IMR-90 (cell line): ENCODE results near the gene CUX1. TPM values are rescaled to one million over a fixed set of nuclear protein-coding genes. Genes with fewer than 3 reads are reported as not detected.

Experiments
- ATAC-seq: fragments of 200-7000 bp; cut with Tn5 transposase; 2 replicates; pipeline ENCODE4 v1.9.1; 2020; ENCODE audit warnings: low read depth, mild to moderate bottlenecking, moderate library complexity
- BruUV-seq: library from RNA; stranded (reverse); fragments of 400-500 nt; replicated peaks from 2 replicates; lab custom pipeline; 2021; lab: Mats Ljungman, UMichigan
- CTCF ChIA-PET: fragments of 300-600 bp; formaldehyde crosslinking; extraction: SDS; loops from one replicate; lab custom pipeline; 2021; ENCODE audit warnings: antibody characterized with exemption; lab: Yijun Ruan, JAX
- POLR2A ChIA-PET: fragments of 300-600 bp; sonication (Branson Sonifier 250); formaldehyde crosslinking; loops from one replicate; lab custom pipeline; 2022; ENCODE audit warnings: antibody characterized with exemption; ENCODE audit not compliant: unreplicated experiment; lab: Charles Lee
- DNase-seq: peaks from one replicate; pipeline ENCODE4 v3.0.0; 2013
- H2AFZ ChIP-seq: replicated peaks from 2 replicates; pipeline ENCODE3; 2013; ENCODE audit warnings: low read length, mild to moderate bottlenecking; ENCODE audit not compliant: poor library complexity
- H2AK5ac ChIP-seq: 2 replicates; pipeline ENCODE4 v1.6.1; 2013; ENCODE audit warnings: low read depth, low read length, inconsistent platforms
- H2AK9ac ChIP-seq: replicated peaks from 2 replicates; pipeline ENCODE3; 2013; ENCODE audit warnings: mild to moderate bottlenecking, low read depth, low read length, moderate library complexity; ENCODE audit not compliant: poor library complexity
- H2BK120ac ChIP-seq: 2 replicates; pipeline ENCODE4 v1.6.1; 2013; ENCODE audit warnings: low read depth, low read length, inconsistent platforms
- H2BK15ac ChIP-seq: 3 replicates; pipeline ENCODE4 v1.6.1; 2013; ENCODE audit warnings: low read depth, low read length, inconsistent platforms
- H2BK20ac ChIP-seq: 2 replicates; pipeline ENCODE4 v1.6.1; 2013; ENCODE audit warnings: low read depth, mild to moderate bottlenecking, inconsistent platforms, low read length, moderate library complexity
- H2BK5ac ChIP-seq: 2 replicates; pipeline ENCODE4 v1.6.1; 2013; ENCODE audit warnings: mild to moderate bottlenecking, low read depth, low read length, inconsistent platforms; ENCODE audit not compliant: poor library complexity, severe bottlenecking
- H3K14ac ChIP-seq: replicated peaks from 2 replicates; pipeline ENCODE4 v1.6.1; 2013; ENCODE audit warnings: low read depth, low read length, inconsistent platforms
- H3K18ac ChIP-seq: 2 replicates; pipeline ENCODE4 v1.6.1; 2013; ENCODE audit warnings: low read depth, low read length, control low read depth
- H3K23ac ChIP-seq: 2 replicates; pipeline ENCODE4 v1.6.1; 2013; ENCODE audit warnings: low read depth, low read length, inconsistent platforms
- H3K27ac ChIP-seq: 2 replicates; pipeline ENCODE4 v1.5.1; 2013; ENCODE audit warnings: mild to moderate bottlenecking, control low read depth, low read length; ENCODE audit not compliant: insufficient read depth
- H3K27me3 ChIP-seq: 2 replicates; pipeline ENCODE4 v1.6.1; 2013; ENCODE audit warnings: low read length; ENCODE audit not compliant: control insufficient read depth, insufficient read depth
- H3K36me3 ChIP-seq: 2 replicates; pipeline ENCODE4 v1.6.1; 2013; ENCODE audit warnings: low read length, mixed read lengths; ENCODE audit not compliant: control insufficient read depth, insufficient read depth
- H3K4ac ChIP-seq: 2 replicates; pipeline ENCODE4 v1.6.1; 2013; ENCODE audit warnings: low read depth, low read length, inconsistent platforms
- H3K4me1 ChIP-seq: 2 replicates; pipeline ENCODE4 v1.6.1; 2013; ENCODE audit warnings: low read length, mixed read lengths; ENCODE audit not compliant: control insufficient read depth, insufficient read depth
- H3K4me2 ChIP-seq: 2 replicates; pipeline ENCODE4 v1.6.1; 2013; ENCODE audit warnings: low read depth, mild to moderate bottlenecking, control low read depth, low read length, moderate library complexity
- H3K4me3 ChIP-seq: 2 replicates; pipeline ENCODE4 v1.5.1; 2013; ENCODE audit warnings: low read depth, mild to moderate bottlenecking, control low read depth, low read length, moderate library complexity; ENCODE audit not compliant: insufficient read depth
- H3K56ac ChIP-seq: 2 replicates; pipeline ENCODE4 v1.6.1; 2013; ENCODE audit warnings: low read length, inconsistent platforms; ENCODE audit not compliant: insufficient read depth; ENCODE audit errors: extremely low read depth
- H3K79me1 ChIP-seq, 2 experiments: 2 replicates each; pipeline ENCODE4 v1.6.1; 2013; ENCODE audit warnings: low read length in 2 of 2, inconsistent platforms in 1 of 2, low read depth in 1 of 2
- H3K9ac ChIP-seq: 2 replicates; pipeline ENCODE4 v1.6.1; 2013; ENCODE audit warnings: low read depth, low read length, control low read depth
- H3K9me1 ChIP-seq: 2 replicates; pipeline ENCODE4 v1.6.1; 2013; ENCODE audit warnings: low read length, inconsistent platforms; ENCODE audit not compliant: insufficient read depth
- H3K9me3 ChIP-seq: 2 replicates; pipeline ENCODE4 v1.6.1; 2013; ENCODE audit warnings: low read length; ENCODE audit not compliant: control insufficient read depth, insufficient read depth
- H4K20me1 ChIP-seq: 2 replicates; pipeline ENCODE4 v1.6.1; 2013; ENCODE audit warnings: low read length, inconsistent platforms; ENCODE audit not compliant: insufficient read depth
- H4K5ac ChIP-seq: 2 replicates; pipeline ENCODE4 v1.6.1; 2013; ENCODE audit warnings: mild to moderate bottlenecking, low read depth, low read length, control low read depth
- H4K8ac ChIP-seq, 2 experiments: 2 replicates each; pipeline ENCODE4 v1.6.1; 2013; ENCODE audit warnings: low read depth in 2 of 2, low read length in 2 of 2, control low read depth in 1 of 2, inconsistent platforms in 1 of 2
- H4K91ac ChIP-seq: 2 replicates; pipeline ENCODE4 v1.6.1; 2013; ENCODE audit warnings: low read depth, low read length, inconsistent platforms; ENCODE audit not compliant: insufficient read depth
- WGBS, 2 experiments: methylation state at CpG; one replicate each; pipeline versions ENCODE4 v1.1.5 to v1.1.7; 2013; ENCODE audit warnings: missing lambda C conversion rate in 2 of 2; ENCODE audit not compliant: insufficient read length in 1 of 2; ENCODE audit errors: extremely low coverage in 2 of 2; 5-methylcytosine and 5-hydroxymethylcytosine counted together
- dilution Hi-C: fragments of 300-500 bp; cut with HindIII; formaldehyde crosslinking; loops from one replicate; pipeline ENCODE4 v1.14.3; 2018; ENCODE audit warnings: low sequenced_read_pairs; ENCODE audit not compliant: unreplicated experiment
- in situ Hi-C: fragments of 300-500 bp; cut with MboI; formaldehyde crosslinking; loops from 3 replicates; pipeline ENCODE4 v1.14.3; 2019; ENCODE audit warnings: low sequenced_read_pairs, inconsistent platforms, mixed read lengths
- intact Hi-C: fragments of 100-400 bp; cut with micrococcal nuclease; formaldehyde crosslinking; loops from 2 replicates; pipeline ENCODE4 v1.10.0; 2022
- polyA plus RNA-seq, 3 experiments: library from polyadenylated mRNA; depleted of rRNA; stranded (reverse); fragments of >200 nt; gene quantifications; 2 replicates each; pipeline ENCODE4 v1.2.3, GENCODE V29; 2012; ENCODE audit warnings: low replicate concordance in 1 of 3
- total RNA-seq: library from RNA; depleted of rRNA; stranded (reverse); fragments of >200 nt; gene quantifications from 2 replicates; pipeline ENCODE4 v1.2.3, GENCODE V29; 2012
- TF ChIP-seq, protein P1 (sequence below): conservative IDR thresholded peaks from 2 replicates; pipeline ENCODE4 v1.5.1; 2012; ENCODE audit warnings: mild to moderate bottlenecking, low read depth, low read length, improper control_type of control experiment

The CUX1 gene
- total and polyA plus RNA-seq, 2 of the 4 experiments (the other 2 are of a cell fraction) = 19.7 to 46.4 TPM

DNA sequence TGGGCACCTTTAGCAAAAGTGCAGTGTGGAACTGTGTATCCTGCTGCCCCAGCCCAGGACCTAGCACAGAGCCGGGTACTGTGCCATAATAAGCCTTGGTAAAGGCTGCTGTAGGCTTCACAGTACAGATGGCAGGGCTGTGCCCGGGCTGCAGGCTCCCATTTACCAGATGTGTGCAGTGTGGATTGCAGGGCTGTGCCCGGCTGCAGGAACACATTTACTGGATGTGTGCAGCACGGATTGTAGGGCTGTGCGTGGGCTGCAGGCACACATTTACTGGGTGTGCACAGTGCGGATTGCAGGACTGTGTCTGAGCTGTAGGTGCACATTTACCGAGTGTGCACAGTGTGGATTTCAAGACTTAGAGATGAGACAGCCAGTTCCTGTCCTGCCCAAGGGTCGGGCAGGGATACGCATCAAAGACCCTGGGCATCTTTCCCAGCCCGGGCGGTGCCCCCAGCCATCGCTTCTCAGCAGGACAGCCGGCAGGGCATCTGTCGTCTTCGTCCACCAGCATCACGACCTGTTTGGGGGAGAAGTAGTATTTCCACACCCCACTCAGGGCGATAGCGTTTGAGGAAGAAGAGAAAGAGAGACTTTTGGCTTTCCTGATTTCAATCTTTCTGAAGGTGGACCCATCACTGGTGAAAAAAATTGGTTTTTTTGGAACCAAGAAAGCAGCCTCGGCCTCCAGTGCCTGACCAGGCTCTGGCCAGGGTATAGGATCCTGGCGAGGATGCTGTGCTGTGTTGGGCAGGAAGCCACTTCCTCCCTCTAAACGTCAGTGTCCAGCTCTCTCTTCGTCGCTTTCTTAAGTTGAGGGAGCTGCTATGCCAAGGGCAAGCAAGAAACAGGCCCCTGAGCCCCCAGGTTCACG is 180.8 kb downstream of the CUX1 start:
- dilution Hi-C loops = no loop called here

More for the DNA sequence above, 180.8 kb downstream of the CUX1 start:
- Histone ChIP-seq H4K8ac (no peak overlapping the region), H3K27me3 (no peaks in the 10 kb centered on the region), H2BK15ac (no peak overlapping the region), H2AK5ac (no peak overlapping the region), H3K23ac (no peak overlapping the region), H3K4ac (no peak overlapping the region), H4K20me1 (peaks cover 15% of the 10 kb centered on the region), H3K9ac (no peak overlapping the region), H2AK9ac (no peak overlapping the region), H3K4me2 (no peak overlapping the region), H3K18ac (no peak overlapping the region), H3K4me1 (no peaks in the 10 kb centered on the region), H3K4me3 (no peak overlapping the region), H3K14ac (no peak overlapping the region), H2BK20ac (no peak overlapping the region), H2BK5ac (no peak overlapping the region), H4K5ac (no peak overlapping the region), H3K56ac (no peak overlapping the region), H2AFZ (no peak overlapping the region), H3K79me1 (peaks cover 21 to 48% of the 10 kb centered on the region in 2 experiments), H3K27ac (no peak overlapping the region), H3K36me3 (no peaks in the 10 kb centered on the region), H3K9me3 (no peaks in the 10 kb centered on the region), H4K91ac (no peak overlapping the region), H2BK120ac (no peak overlapping the region), H3K9me1 (peaks cover 8% of the 10 kb centered on the region; the same call in 1 of the 2 replicates)
- ChIA-PET CTCF (no interaction called here), POLR2A (no interaction called here)
- WGBS, 2 experiments = 85% methylated on average over 8 of the region's 24 CpGs; no CpG with 5 or more reads in 1 of the 2 experiments
- ATAC-seq = no peak
- in situ Hi-C loops (no loop called here), intact Hi-C loops (no loop called here)
- no peak for DNase-seq
- TF ChIP-seq, protein P1, sequence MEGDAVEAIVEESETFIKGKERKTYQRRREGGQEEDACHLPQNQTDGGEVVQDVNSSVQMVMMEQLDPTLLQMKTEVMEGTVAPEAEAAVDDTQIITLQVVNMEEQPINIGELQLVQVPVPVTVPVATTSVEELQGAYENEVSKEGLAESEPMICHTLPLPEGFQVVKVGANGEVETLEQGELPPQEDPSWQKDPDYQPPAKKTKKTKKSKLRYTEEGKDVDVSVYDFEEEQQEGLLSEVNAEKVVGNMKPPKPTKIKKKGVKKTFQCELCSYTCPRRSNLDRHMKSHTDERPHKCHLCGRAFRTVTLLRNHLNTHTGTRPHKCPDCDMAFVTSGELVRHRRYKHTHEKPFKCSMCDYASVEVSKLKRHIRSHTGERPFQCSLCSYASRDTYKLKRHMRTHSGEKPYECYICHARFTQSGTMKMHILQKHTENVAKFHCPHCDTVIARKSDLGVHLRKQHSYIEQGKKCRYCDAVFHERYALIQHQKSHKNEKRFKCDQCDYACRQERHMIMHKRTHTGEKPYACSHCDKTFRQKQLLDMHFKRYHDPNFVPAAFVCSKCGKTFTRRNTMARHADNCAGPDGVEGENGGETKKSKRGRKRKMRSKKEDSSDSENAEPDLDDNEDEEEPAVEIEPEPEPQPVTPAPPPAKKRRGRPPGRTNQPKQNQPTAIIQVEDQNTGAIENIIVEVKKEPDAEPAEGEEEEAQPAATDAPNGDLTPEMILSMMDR = no peak
- BruUV-seq = no TSS peak
